ENCODE data around the gene TH.

DNA sequence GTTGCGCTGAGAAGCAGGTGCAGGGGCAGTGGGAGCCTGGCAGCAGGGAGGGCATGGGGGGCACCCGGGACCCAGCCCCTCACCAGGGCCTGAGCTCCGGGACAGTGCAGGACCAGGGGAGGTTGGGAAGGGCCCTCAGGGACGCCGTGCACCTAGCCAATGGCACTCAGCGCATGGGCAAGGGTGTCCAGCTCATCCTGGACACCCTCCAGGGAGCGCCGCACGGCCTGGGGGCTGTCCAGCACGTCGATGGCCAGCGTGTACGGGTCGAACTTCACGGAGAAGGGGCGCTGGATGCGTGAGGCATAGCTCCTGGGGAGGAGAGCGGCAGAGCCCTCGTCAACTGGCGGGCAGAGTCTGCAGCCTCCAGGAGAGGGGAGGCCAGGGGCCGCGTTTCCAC lies 7.5 kb downstream of the TH start:
- no peak for TF ChIP-seq POLR2AphosphoS5 (IDR thresholded peaks at IDR 0.05)
- TF ChIP-seq, protein P1, sequence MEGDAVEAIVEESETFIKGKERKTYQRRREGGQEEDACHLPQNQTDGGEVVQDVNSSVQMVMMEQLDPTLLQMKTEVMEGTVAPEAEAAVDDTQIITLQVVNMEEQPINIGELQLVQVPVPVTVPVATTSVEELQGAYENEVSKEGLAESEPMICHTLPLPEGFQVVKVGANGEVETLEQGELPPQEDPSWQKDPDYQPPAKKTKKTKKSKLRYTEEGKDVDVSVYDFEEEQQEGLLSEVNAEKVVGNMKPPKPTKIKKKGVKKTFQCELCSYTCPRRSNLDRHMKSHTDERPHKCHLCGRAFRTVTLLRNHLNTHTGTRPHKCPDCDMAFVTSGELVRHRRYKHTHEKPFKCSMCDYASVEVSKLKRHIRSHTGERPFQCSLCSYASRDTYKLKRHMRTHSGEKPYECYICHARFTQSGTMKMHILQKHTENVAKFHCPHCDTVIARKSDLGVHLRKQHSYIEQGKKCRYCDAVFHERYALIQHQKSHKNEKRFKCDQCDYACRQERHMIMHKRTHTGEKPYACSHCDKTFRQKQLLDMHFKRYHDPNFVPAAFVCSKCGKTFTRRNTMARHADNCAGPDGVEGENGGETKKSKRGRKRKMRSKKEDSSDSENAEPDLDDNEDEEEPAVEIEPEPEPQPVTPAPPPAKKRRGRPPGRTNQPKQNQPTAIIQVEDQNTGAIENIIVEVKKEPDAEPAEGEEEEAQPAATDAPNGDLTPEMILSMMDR (IDR thresholded peaks at IDR 0.05; ENCODE audit: poor library complexity, severe bottlenecking), result no peak
